Thyroid gland (tissue), 4 donors: ENCODE results near the gene ACVR1B.

Experiments used
- CTCF ChIP-seq, 6 experiments: fragments of 200-600 bp in 3 of 6; fragments of 450-650 bp in 3 of 6; sonication (generic) in 3 of 6; IDR thresholded peaks; one replicate each; pipeline ENCODE4 v1.5.1; 2016 to 2019; ENCODE audit warnings: antibody characterized with exemption in 6 of 6, mild to moderate bottlenecking in 2 of 6, inconsistent platforms in 1 of 6, moderate library complexity in 1 of 6
- POLR2A ChIP-seq, 2 donors: fragments of 450-650 bp; IDR thresholded peaks; one replicate each; pipeline ENCODE4 v1.6.1; 2017; ENCODE audit warnings: antibody characterized with exemption in 2 of 2, mild to moderate bottlenecking in 2 of 2, moderate library complexity in 1 of 2

- TF ChIP-seq CTCF (IDR thresholded peaks at IDR 0.05) (no peak), POLR2A (IDR thresholded peaks at IDR 0.05) (no peak)
Observed at GRCh38 chr12:51954561-51955361, 3.3 kb downstream of the ACVR1B start.
